SH-SY5Y (cell line): ENCODE data around the gene TLE2.

Source experiments
- GATA2 ChIP-seq: IDR thresholded peaks from 2 replicates; pipeline ENCODE4 v1.6.1; 2011; ENCODE audit warnings: mild to moderate bottlenecking, low read depth, low read length
- GATA3 ChIP-seq: IDR thresholded peaks from 2 replicates; pipeline ENCODE4 v1.6.1; 2011; ENCODE audit warnings: low read depth, mild to moderate bottlenecking, low read length, moderate library complexity

- TF ChIP-seq GATA3 = no peak
- TF ChIP-seq GATA2 = no peak
These were observed 10.0 kb upstream of the TLE2 start for GRCh38 chr19:3039125-3039524.
